ENCODE data around the gene OSBPL3.

GRCh38 chr7:24968165-24968564 is 11.8 kb downstream of the OSBPL3 start:
- TF ChIP-seq CTCF (IDR thresholded peaks at IDR 0.05), result no peak
- no peak for TF ChIP-seq POLR2A (IDR thresholded peaks at IDR 0.05)
